Sigmoid colon (tissue), 7 donors: ENCODE measurements around the gene KRT6A. TPM values are rescaled to one million over a fixed set of nuclear protein-coding genes. Genes with fewer than 3 reads are reported as not detected.
"Not testable (repeated sequence)": the region's sequence is repeated elsewhere in the genome, so short reads cannot be mapped to it uniquely, and the experiment has no call there.

Experiments
- DNase-seq: peaks from one replicate; pipeline ENCODE4 v3.0.0-alpha.2; 2019
- H3K27ac ChIP-seq, 4 donors: fragments of 200-600 bp; sonication (generic); one replicate each; pipeline ENCODE4 v1.5.1; 2016 to 2019; ENCODE audit warnings: mild to moderate bottlenecking in 1 of 4
- H3K27me3 ChIP-seq, 3 donors: fragments of 200-600 bp; sonication (generic); one replicate each; pipeline ENCODE4 v1.5.1; 2019; ENCODE audit warnings: mild to moderate bottlenecking in 1 of 3
- H3K36me3 ChIP-seq, 4 donors: fragments of 200-600 bp; sonication (generic); one replicate each; pipeline ENCODE4 v1.5.1; 2016 to 2019
- H3K4me1 ChIP-seq, 4 donors: fragments of 200-600 bp; sonication (generic); one replicate each; pipeline ENCODE4 v1.5.1; 2017 to 2019
- H3K4me3 ChIP-seq, 4 donors: fragments of 200-600 bp; sonication (generic); one replicate each; pipeline ENCODE4 v1.5.1; 2017 to 2019; ENCODE audit warnings: mild to moderate bottlenecking in 2 of 4, moderate library complexity in 1 of 4
- H3K9me3 ChIP-seq, 4 donors: fragments of 200-600 bp in 3 of 4; sonication (generic) in 3 of 4; one replicate each; pipeline versions ENCODE4 v1.5.1 to v1.6.1; 2013 to 2019
- CTCF ChIP-seq, 4 experiments: fragments of 450-650 bp in 3 of 4; fragments of 200-600 bp in 1 of 4; IDR thresholded peaks; one replicate each; pipeline ENCODE4 v1.5.1; 2016 to 2019; ENCODE audit warnings: antibody characterized with exemption in 4 of 4, mild to moderate bottlenecking in 3 of 4, moderate library complexity in 2 of 4
- EP300 ChIP-seq, 4 donors: sonication (generic); formaldehyde crosslinking; IDR thresholded peaks; one replicate each; pipeline ENCODE4 v1.6.1; 2017; ENCODE audit warnings: antibody characterized with exemption in 4 of 4
- POLR2A ChIP-seq, 2 donors: fragments of 450-650 bp; IDR thresholded peaks; one replicate each; pipeline ENCODE4 v1.6.1; 2016; ENCODE audit warnings: antibody characterized with exemption in 2 of 2, mild to moderate bottlenecking in 2 of 2, moderate library complexity in 2 of 2
- POLR2AphosphoS5 ChIP-seq, 4 donors: sonication (generic); formaldehyde crosslinking; IDR thresholded peaks; one replicate each; pipeline ENCODE4 v1.6.1; 2017; ENCODE audit warnings: antibody characterized with exemption in 4 of 4
- WGBS, 2 donors: extraction: QIAGEN DNeasy Blood & Tissue Kit; methylation state at CpG; one replicate each; pipeline ENCODE4 v1.1.7; 2013; 5-methylcytosine and 5-hydroxymethylcytosine counted together
- intact Hi-C: fragments of 100-400 bp; cut with DNase I; formaldehyde crosslinking; loops from one replicate; pipeline ENCODE4 v1.15.1; 2023
- polyA plus RNA-seq, 3 donors: library from polyadenylated mRNA; stranded (reverse); fragments of 200-250 nt; gene quantifications; one replicate each; pipeline ENCODE4 v1.2.3, GENCODE V29; 2013
- total RNA-seq, 4 donors: library from RNA; depleted of rRNA; stranded (reverse); fragments of >200 nt; gene quantifications; one replicate each; pipeline ENCODE4 v1.1.0, GENCODE V29; 2016
- donor health status: healthy with polysubstance abuse.
- donor health status: Bipolar disorder and iron deficiency.
- donor health status: healthy.

The KRT6A gene
- total and polyA plus RNA-seq, 7 donors, result 0.19 to 6.0 TPM; not detected in 5

GRCh38 chr12:52494100-52494499, 1.0 kb upstream of the KRT6A start:
- no peak overlapping the region for H3K4me3 ChIP-seq
- peaks cover 0 to 35% (median 17%) of the 10 kb centered on the region in 4 donors for H3K4me1 ChIP-seq
- no peak overlapping the region for H3K27ac ChIP-seq
- intact Hi-C loops, result no loop called here
- no peaks in the 10 kb centered on the region for H3K9me3 ChIP-seq
- H3K36me3 ChIP-seq, result no peaks in the 10 kb centered on the region
- TF ChIP-seq POLR2A (IDR thresholded peaks at IDR 0.05), result no peak
- no peak for TF ChIP-seq EP300 (IDR thresholded peaks at IDR 0.05)
- TF ChIP-seq POLR2AphosphoS5 (IDR thresholded peaks at IDR 0.05), result no peak
- no peak for TF ChIP-seq CTCF (IDR thresholded peaks at IDR 0.05)
- 73 to 87% methylated on average over 1 of the region's 1 CpG for WGBS, 2 donors
- DNase-seq, result no peak
- no peaks in the 10 kb centered on the region for H3K27me3 ChIP-seq

- H3K4me1 ChIP-seq, result peaks cover 0 to 35% (median 17%) of the 10 kb centered on the region in 4 donors
- H3K27me3 ChIP-seq, H3K4me3 ChIP-seq, H3K36me3 ChIP-seq, H3K9me3 ChIP-seq, intact Hi-C loops, H3K27ac ChIP-seq, DNase-seq: not testable (repeated sequence)
- 95% methylated on average over 6 of the region's 6 CpGs for WGBS, 2 donors
These were observed 652 bp downstream of the KRT6A start for GRCh38 chr12:52492405-52492804.

- intact Hi-C loops, H3K27ac ChIP-seq, H3K36me3 ChIP-seq, H3K9me3 ChIP-seq, H3K27me3 ChIP-seq, DNase-seq, H3K4me3 ChIP-seq: not testable (repeated sequence)
- 88% methylated on average over 8 of the region's 8 CpGs for WGBS, 2 donors
- peaks cover 0 to 28% (median 17%) of the 10 kb centered on the region in 4 donors for H3K4me1 ChIP-seq
These were observed 1.6 kb downstream of the KRT6A start for GRCh38 chr12:52491495-52491894.

DNA sequence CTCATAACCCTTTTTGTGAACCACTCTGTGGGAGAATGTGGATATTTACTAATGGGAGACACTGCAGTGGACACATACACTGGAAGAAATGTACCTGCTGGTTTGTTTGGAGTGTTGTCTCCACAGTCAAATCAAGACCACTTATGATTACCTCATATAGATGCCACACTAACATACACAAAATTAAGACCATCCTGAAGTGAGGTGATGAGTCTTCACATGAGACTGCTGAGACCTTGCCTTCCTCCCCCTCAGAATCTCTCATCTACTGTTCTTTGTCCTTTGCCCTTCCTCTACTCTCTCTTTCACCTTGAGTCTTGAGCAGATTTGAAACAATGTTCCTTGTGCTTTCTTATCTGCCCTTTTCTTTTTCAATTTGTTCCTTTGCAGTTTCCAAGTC, 4.3 kb downstream of the KRT6A start:
- intact Hi-C loops, result no loop called here
- H3K27me3 ChIP-seq, result no peaks in the 10 kb centered on the region
- no peak overlapping the region for H3K27ac ChIP-seq
- H3K9me3 ChIP-seq, result no peaks in the 10 kb centered on the region
- H3K4me1 ChIP-seq, result no peaks in the 10 kb centered on the region
- TF ChIP-seq POLR2A (IDR thresholded peaks at IDR 0.05), result no peak
- no peak for TF ChIP-seq EP300 (IDR thresholded peaks at IDR 0.05)
- no peak for TF ChIP-seq POLR2AphosphoS5 (IDR thresholded peaks at IDR 0.05)
- TF ChIP-seq CTCF (IDR thresholded peaks at IDR 0.05), result no peak
- no peak overlapping the region for H3K4me3 ChIP-seq
- H3K36me3 ChIP-seq, result no peaks in the 10 kb centered on the region
- DNase-seq, result no peak

DNA sequence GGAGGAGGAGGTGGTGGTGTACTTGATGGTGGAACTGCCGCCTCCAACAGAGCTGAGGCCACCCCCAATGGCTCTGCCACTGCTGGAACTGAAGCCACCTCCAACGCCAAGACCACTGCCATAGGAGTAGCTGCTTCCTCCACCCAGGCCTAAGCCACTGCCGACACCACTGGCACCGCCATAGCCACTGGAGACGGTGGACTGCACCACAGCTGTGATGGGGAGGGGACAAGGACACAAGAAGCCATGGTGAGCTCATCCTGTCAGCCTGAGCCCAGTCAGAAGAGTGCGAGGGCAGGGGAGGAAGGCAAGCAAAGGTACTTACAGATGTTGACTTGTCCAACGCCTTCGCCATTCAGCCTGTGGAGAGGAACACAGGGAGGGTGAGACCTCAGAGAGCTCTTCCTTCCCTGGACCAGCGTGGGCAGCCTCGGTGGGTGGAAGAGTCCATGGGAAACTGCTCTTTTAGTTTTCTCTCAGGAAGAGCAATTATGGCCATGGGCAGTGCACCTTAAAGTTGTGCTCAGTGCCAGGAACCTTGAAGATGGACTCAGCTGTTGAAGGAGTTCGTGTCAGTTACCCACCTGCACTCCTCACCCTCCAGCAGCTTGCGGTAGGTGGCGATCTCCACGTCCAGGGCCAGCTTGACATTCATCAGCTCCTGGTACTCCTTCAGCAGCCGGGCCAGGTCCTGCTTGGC, 5.2 kb downstream of the KRT6A start:
- H3K9me3 ChIP-seq, H3K27ac ChIP-seq, H3K27me3 ChIP-seq, H3K4me1 ChIP-seq, DNase-seq, H3K36me3 ChIP-seq, intact Hi-C loops, H3K4me3 ChIP-seq: not testable (repeated sequence)
- 85 to 86% methylated on average over 14 to 15 of the region's 15 CpGs for whole genome bisulfite sequencing, 2 donors

DNA sequence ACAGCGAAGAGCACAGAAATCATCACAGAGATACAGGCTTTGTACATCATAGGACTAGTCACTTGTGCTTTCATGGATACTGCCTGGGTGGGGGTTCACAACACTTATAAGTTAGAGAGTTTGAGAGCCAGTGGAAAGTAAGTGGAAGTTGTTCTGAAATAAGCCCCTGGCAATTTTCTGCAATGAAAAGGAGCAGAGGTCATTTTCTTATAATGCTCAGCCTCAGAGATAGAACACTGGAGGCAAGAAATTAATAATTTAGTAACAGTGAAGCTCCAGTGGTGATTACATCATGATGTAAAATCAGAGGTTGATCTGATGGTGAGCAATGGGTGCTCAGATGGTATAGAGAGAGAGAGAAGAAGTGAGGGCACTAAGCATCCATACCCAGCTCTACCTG, 5.8 kb downstream of the KRT6A start:
- Histone ChIP-seq H3K4me3 (no peak overlapping the region), H3K36me3 (no peaks in the 10 kb centered on the region), H3K27ac (no peak overlapping the region), H3K4me1 (no peaks in the 10 kb centered on the region), H3K9me3 (no peaks in the 10 kb centered on the region), H3K27me3 (no peaks in the 10 kb centered on the region)
- TF ChIP-seq POLR2AphosphoS5 (IDR thresholded peaks at IDR 0.05) (no peak), EP300 (IDR thresholded peaks at IDR 0.05) (no peak), CTCF (IDR thresholded peaks at IDR 0.05) (no peak), POLR2A (IDR thresholded peaks at IDR 0.05) (no peak)
- WGBS, 2 donors, result 43 to 52% methylated on average over 1 of the region's 1 CpG
- no peak for DNase-seq
- intact Hi-C loops, result no loop called here
